ENCODE data around the gene RIBC1.
A peak's percentile ranks its signal among the peaks of the same experiment; 100 is the strongest.
"Not testable (repeated sequence)": the region's sequence is repeated elsewhere in the genome, so short reads cannot be mapped to it uniquely, and the experiment has no call there.

Gene RIBC1

DNA sequence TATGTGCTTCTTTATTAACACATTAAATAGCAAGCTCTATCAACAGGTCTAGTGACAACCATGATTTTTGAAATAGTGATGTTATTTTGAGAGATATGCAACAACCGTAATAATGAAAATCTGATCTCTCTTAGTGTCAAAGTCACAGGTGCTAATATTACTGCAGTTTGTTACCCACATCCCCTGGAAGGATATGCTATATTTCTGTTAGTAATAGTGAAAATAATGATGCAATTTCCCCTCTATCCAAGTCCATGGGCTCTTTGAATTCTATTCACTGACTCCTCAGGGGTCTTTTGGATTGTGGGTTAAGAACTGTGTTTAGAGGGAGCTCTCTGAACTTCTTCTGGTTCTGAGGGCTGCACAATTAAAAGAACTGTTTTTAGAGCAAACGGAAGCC, 14.5 kb downstream of the RIBC1 start:
- DNase-seq: no peak

DNA sequence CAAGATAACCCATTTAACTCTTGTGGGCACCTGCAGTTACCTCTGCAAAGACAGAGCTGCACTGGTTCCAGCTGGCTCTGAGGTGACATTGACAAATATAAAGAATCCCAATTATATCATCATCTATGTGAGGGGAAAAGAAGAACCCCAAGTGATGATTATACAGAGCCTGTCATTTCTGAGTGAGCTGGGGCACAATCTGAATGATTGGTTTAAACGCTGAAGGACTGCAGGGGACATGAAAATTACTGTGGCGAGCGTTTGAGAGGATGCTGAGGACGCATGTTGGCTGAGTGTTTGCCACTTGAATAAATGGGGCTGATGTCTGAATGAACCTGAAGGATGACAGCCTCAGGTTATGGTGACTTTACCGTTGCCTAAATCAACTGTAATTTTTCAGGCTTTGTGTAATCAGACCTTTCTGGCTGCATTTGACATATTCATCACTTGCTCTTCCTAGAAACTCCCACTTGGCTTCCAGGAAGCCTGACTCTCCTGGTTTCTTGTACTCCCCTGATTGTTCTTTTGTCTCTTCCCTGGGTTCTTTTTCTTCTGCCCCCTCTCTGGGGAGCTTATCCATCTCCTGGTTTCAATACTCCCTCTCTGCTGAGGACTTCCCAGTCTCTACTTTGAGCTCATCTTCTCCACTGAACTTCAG, 15.6 kb downstream of the RIBC1 start:
- no peak for DNase-seq

DNA sequence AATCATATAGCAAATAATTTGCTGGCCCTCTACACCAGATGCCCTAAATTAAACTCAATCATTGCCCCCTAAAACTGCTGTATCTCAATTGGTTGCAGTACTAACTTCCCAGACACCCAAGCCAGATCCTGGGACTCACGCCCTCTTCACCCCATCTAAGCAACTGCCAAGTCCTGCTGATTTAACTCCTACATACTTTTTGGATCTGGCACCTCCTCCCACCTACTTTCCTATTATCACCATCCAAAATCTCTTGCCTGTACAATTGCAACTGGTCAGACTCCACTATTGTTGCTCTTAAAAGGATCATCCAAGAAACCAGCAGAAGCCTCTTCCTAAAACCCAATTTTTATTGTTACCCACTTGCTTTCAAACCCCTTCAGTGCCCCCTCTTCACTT, 16.2 kb downstream of the RIBC1 start:
- DNase-seq: no peak

GRCh38 chrX:53440101-53440500, 17.4 kb downstream of the RIBC1 start:
- peak; percentile 32 for DNase-seq

- DNase-seq: peak; percentile 6
Observed at GRCh38 chrX:53440621-53441517, 18.2 kb downstream of the RIBC1 start.

- peak; percentile 58 for DNase-seq
Observed at GRCh38 chrX:53441531-53442321, 19.1 kb downstream of the RIBC1 start.

GRCh38 chrX:53442322-53442631, 19.6 kb downstream of the RIBC1 start:
- no peak for DNase-seq

DNA sequence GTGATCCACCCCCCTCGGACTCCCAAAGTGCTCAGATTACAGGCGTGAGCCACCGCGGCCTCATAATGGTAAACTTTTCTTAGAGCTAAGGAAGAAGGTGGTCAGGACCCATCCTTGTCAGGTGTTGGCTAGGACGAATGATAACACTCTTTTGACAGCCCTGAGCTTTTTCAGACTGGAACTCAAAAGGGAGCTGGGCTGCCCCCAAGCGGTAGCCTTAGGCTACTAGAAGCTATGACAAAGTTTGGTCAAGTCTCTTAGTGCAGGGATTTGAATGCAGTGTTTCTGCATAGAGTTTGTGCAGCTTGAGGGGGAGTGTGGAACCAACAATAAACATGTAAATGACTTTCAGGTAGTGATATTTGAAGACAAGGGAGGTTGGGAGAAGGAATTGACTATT, 23.3 kb downstream of the RIBC1 start:
- DNase-seq: no peak

- no peak for DNase-seq
Observed at GRCh38 chrX:53447441-53447840, 24.8 kb downstream of the RIBC1 start.

DNA sequence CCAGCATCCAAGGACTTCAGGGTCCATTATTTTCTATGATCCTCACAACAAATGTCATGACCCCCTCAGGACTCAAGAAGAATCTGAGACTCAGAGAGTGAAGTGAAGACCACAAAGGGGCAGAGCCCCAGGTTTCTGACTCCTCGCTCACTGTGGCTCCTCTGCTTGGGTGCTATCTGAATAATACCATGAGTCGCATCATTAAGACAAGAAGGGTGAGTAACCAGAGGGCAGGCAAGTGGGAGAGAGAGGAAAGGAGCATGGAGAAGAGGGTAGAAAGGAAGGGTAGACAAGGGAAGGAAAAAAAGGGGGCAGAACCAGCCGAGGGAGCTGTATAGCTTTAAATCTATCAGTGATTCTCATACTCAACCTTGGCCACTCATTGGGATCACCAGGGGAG, 27.0 kb downstream of the RIBC1 start:
- DNase-seq: no peak

GRCh38 chrX:53452812-53453211, 30.1 kb downstream of the RIBC1 start:
- no peak for DNase-seq

GRCh38 chrX:53456254-53456653, 33.6 kb downstream of the RIBC1 start:
- DNase-seq: no peak

DNA sequence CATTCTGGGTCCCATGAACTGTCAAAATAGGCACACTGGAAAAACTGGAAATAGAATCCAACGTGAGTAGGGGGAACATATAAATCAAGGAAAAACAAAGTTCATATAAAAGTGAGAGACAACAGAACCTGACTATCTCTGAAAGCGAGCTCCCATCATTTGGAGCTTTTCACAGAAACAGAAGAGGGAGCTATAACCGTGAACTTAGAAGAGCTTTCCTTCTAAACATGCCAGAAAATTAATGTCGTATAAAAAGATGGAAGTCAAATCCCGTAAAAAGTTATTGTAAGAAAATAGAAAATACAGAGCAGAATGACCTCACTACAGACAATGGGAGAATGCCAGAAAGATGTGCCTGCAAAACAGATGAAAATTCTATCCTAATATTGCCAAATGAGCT, 35.4 kb downstream of the RIBC1 start:
- DNase-seq: no peak

DNA sequence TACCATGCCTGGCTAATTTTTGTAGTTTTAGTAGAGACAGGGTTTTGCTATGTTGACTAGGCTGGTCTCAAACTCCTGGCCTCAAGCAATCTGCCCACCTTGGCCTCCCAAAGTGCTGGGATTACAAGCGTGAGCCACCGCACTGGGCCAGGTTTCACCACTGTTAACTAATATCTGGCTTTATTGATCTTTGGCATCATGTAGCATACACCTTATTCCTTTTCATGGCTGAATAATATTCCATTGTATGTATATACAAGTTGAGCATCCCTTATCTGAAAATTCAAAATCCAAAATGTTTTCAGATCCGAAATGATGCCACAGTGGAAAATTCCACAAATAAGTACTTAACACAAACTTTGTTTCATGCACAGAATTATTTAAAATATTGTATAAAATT, 46.0 kb downstream of the RIBC1 start:
- DNase-seq: not testable (repeated sequence)

- no peak for DNase-seq
Observed at GRCh38 chrX:53471346-53471745, 48.7 kb downstream of the RIBC1 start.

GRCh38 chrX:53474707-53475106, 52.0 kb downstream of the RIBC1 start:
- no peak for DNase-seq

GRCh38 chrX:53476371-53476770, 53.7 kb downstream of the RIBC1 start:
- DNase-seq: no peak

GRCh38 chrX:53479301-53479700, 56.6 kb downstream of the RIBC1 start:
- DNase-seq: no peak

Data from NCI-H2171 (cell line).